Eye (tissue), 1 donor: ENCODE results near the gene NAIF1.
"Not testable (repeated sequence)": the region's sequence is repeated elsewhere in the genome, so short reads cannot be mapped to it uniquely, and the experiment has no call there.

Source experiments
- DNase-seq: peaks from one replicate; pipeline ENCODE4 v3.0.0-alpha.2; 2015

NAIF1 gene

GRCh38 chr9:128066713-128067644 lies at the start of gene NAIF1:
Gene NAIF1, minus strand, starts transcription at chr9:128067320. Its CDS starts 219 bp downstream, at chr9:128067101.
- DNase-seq, result peak; percentile 99

DNA sequence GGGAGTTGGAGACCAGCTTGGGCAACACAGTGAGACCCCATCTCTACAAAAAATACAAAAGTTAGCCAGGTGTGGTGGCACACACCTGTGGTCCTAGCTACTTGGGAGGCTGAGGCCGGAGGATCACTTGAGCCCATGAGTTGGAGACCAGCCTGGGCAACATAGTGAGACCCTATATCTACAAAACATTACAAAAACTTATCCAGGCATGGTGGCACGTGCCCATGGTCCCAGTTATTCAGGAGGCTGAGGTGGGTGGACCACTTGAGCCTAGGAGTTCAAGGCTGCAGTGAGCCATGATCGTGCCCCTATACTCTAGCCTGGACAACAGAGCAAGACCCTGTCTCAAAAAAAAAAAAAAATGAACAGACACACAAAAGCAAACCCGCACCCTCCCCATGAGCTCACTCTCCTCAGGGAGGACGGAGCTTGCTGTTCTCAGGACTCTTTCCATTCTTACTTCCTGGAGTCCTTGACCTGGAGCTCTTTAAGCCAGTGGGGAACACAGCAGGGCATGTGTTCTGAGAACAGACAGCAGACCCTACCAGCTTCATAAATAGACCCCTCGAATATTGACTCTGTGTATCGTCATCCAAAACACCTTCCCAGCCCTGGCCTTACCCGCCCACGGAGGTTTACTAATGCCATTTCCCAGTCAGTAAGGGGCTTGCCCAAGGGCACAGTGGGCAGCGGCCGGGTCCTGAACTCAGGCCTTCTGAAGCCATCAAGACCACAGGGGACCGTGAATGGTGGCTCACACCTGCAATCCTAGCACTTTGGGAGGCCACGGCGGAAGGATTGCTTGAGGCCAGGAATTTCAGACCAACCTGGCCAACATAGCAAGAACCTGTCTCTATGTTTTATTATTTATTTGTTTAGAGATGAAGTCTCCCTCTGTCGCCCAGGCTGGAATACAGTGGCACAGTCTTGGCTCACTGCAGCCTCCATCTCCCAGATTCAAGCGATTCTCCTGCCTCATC lies 49.3 kb upstream of the NAIF1 start:
- no peak for DNase-seq

DNA sequence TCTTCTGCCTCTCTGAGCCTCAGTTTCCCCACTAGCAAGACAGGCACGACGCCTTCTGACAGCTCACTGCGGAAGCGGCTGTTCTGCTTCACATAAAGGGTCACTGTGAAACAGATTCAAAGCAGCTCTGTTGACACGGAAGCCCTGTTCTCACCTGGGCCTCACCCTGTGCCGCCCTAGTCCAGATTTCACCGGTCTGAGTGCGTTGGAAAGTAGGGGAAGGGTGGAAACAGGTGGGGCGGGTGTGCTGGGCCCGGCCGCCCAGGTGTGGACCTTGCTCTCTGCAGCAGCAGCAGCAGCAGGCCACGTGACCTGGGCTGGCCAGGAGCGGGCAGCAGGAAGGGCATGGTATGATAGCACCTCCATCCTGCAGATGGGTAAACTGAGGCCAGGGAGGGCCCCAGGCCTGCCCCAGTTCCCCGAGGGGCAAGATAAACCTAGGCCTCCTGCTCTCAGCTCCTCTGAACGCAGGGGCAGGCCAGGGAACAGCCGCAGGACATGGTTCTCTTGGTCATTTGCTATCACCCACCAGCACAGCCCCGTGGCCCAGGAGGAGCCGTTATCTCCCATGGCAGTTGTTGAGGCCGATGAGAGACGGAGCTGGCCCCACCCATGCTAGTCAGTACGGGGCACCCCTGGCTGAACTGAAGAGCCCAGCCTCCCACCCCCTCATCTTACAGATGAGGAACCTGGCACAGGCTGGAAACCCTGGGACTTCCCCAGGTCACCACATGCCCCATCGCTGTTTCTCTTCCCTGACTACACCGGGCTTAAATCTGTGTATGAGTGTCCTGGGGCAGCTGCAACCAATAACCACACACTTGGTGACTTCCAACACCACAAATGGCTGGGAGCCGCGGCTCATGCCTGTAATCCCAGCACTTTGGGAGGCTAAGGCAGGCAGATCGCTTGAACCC lies 48.3 kb upstream of the NAIF1 start:
- no peak for DNase-seq

GRCh38 chr9:128114326-128115186 lies 47.4 kb upstream of the NAIF1 start:
- no peak for DNase-seq

DNA sequence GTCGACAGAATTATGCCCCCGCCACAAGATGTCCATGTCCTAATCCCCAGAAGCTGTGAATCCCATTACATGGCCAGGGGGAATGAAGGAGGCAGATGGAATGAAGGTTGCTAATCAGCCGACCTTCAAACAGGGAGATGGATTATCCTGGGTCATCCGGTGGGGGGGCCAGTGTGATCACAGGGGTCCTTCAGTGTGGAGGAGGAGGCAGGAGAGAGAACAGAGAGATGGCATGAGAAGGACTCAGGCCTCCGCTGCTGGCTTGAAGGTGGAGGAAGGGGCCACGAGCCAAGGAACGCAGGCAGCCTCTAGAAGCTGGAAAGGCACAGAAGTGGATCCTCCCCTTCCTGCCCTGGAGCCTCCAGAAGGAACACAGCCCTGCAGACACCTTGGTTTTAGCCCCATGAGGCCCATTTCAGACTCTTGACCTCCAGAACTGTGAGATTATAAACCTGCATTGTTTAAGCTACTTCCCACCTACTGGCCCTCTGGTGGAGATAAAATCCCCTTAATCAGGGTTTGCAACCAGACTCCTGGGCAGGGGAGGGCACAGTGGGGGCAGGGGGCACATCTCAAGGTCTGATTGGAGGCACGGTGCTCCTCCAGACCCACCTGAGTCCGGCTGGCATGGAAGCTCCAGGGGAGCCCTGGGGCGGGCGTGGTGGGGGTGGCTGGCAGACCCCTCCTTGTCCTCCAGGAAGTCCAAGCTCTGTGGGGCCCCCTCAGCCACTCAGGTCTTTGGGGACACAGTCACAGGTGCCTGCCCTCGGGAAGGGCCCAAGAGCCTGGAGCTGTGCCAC lies 46.6 kb upstream of the NAIF1 start:
- DNase-seq, result no peak

DNA sequence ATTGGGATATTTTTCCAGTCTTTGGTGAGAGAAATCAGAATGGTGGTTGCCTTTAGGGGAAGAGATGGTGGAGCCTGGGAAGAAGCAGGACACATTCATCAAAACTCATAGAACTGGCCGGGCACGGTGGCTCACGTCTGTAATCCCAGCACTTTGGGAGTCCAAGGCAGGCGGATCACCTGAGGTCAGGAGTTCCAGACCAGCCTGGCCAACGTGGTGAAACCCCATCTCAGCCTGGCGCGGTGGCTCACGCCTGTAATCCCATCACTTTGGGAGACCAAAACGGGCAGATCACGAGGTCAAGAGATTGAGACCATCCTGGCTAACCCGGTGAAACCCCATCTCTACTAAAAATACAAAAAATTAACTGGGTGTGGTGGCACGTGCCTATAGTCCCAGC lies 44.6 kb upstream of the NAIF1 start:
- DNase-seq, result not testable (repeated sequence)

DNA sequence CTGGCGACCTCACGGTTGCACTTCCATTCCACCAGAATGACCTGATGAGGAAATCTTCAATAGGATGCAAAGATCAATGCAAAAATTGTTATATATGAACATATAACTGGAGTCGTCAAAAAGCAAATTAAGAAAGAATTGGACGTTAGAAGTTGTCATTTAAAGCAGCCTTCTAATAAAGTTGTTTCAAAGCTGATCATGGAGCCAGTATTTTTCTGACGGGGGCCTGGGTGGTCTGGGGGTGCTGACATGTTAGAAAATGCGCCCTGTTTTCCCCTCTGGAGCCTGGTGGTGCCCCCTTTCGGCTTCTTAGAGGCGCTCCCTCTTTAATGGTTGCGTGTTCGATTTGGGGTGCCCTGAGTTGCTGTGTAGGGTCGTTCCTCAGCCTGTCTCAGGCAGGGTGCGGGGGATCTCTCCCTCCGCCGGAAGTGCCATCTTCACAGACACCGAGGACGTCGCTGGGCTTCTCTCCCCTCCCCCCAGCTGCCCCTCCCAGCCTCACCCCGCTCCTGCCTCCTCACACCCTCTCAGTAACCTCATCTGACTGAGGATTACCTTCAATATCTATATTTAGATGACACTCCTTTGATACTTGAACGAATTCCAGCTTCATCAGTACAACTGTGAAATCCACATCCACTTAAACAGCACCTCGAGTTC lies 42.1 kb upstream of the NAIF1 start:
- DNase-seq, result no peak

DNA sequence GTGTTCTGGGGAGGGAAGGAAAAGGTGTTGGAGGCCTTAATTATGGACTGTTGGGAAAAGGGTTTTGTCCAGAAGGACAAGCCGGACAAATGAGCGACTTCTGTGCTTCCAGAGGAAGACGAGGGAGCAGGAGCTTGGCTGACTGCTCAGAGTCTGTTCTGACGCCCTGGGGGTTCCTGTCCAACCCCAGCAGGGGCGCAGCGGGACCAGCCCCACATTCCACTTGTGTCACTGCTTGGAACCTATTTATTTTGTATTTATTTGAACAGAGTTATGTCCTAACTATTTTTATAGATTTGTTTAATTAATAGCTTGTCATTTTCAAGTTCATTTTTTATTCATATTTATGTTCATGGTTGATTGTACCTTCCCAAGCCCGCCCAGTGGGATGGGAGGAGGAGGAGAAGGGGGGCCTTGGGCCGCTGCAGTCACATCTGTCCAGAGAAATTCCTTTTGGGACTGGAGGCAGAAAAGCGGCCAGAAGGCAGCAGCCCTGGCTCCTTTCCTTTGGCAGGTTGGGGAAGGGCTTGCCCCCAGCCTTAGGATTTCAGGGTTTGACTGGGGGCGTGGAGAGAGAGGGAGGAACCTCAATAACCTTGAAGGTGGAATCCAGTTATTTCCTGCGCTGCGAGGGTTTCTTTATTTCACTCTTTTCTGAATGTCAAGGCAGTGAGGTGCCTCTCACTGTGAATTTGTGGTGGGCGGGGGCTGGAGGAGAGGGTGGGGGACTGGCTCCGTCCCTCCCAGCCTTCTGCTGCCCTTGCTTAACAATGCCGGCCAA lies 41.3 kb upstream of the NAIF1 start:
- DNase-seq, result no peak

DNA sequence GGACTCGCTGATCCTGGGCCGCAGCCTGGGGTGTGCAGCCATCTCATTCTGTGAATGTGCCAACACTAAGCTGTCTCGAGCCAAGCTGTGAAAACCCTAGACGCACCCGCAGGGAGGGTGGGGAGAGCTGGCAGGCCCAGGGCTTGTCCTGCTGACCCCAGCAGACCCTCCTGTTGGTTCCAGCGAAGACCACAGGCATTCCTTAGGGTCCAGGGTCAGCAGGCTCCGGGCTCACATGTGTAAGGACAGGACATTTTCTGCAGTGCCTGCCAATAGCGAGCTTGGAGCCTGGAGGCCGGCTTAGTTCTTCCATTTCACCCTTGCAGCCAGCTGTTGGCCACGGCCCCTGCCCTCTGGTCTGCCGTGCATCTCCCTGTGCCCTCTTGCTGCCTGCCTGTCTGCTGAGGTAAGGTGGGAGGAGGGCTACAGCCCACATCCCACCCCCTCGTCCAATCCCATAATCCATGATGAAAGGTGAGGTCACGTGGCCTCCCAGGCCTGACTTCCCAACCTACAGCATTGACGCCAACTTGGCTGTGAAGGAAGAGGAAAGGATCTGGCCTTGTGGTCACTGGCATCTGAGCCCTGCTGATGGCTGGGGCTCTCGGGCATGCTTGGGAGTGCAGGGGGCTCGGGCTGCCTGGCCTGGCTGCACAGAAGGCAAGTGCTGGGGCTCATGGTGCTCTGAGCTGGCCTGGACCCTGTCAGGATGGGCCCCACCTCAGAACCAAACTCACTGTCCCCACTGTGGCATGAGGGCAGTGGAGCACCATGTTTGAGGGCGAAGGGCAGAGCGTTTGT lies 40.5 kb upstream of the NAIF1 start:
- no peak for DNase-seq

DNA sequence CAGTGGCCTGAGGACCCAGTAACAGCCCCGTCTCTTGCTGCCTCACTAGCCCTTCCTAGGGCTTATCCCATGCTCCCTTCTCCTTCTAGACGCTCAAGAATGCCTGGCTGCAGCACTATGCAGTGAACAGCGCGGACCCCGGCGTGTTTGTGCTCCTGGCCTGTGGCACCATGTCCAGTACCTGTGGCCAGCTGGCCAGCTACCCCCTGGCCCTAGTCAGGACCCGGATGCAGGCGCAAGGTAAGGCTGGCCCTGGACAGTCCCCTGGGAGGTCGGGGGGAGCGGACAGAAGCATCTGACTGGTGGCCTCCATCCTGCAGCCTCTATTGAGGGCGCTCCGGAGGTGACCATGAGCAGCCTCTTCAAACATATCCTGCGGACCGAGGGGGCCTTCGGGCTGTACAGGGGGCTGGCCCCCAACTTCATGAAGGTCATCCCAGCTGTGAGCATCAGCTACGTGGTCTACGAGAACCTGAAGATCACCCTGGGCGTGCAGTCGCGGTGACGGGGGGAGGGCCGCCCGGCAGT lies 39.9 kb upstream of the NAIF1 start:
- DNase-seq, result no peak

DNA sequence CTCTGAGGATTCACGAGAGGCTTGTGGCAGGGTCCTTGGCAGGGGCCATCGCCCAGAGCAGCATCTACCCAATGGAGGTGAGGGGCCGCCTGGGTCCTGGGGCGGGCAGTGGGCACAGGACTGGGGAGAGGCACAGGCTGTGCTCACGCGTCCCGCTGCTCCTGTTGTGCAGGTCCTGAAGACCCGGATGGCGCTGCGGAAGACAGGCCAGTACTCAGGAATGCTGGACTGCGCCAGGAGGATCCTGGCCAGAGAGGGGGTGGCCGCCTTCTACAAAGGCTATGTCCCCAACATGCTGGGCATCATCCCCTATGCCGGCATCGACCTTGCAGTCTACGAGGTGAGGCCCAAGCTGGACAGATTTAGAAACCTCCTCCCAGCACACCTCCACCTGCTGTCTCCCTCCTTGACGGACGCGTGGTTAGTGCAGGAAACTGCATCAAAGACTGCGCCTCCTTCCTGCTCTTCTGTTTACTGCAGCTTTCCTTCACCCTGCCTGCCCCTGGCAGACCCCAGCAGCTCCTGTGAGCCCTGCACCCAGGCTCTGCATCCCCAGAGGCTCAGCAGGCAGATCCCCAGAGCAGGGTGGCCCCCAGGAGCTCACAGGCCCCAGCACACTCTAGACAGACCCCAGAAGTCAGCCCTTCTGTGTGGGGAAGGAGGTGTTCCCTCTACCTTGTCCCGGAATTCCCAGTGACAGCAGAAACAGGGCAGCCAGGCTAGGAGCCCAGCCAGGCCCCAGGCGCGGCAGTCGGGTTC lies 39.2 kb upstream of the NAIF1 start:
- no peak for DNase-seq

DNA sequence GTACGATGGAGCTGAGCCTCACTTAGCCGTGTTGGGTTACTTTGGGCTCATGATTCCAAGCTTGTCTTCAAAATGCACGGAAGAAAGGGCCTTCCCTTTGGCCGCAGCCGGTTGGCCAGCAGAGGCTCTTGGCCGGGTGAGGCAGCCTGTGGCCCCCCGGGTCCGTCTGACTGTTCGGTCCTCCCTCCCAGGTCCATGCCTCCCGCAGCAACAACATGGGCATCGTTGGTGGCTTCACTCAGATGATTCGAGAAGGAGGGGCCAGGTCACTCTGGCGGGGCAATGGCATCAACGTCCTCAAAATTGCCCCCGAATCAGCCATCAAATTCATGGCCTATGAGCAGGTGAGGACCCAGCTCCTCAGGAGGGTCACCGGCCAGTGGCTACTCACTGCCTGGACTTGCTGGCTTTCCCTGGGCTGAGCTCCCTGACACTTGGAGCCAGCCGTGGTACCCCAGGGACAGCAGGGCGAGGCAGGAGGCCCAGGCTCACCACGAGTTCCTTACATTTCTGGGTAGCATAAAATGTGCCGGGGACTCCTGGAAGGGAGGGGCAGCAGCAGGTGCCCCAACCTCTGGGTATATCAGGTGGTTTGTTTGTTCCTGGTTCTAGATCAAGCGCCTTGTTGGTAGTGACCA lies 38.5 kb upstream of the NAIF1 start:
- DNase-seq, result no peak

DNA sequence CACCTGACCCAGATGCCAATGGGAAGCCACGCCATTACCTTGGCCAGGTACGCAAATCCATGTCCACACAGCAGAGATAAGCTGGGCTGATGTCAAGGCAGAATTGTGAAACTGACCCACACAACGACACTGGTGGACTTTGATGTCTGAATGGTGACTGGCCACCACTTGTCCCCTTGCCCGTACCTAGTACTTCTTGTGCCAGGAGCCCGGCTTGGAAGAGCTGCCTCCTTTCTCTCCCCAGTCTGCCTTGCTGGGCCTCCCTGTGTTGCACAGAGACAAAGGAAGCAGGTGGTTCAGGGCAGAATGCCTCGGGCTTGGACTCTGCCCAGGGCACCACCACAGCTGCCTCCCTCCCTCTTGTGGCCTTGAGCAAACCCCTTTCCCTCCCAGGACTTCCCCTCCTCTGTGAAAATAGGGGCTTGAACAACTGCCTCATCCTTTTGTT lies 37.1 kb upstream of the NAIF1 start:
- DNase-seq, result peak; percentile 54

DNA sequence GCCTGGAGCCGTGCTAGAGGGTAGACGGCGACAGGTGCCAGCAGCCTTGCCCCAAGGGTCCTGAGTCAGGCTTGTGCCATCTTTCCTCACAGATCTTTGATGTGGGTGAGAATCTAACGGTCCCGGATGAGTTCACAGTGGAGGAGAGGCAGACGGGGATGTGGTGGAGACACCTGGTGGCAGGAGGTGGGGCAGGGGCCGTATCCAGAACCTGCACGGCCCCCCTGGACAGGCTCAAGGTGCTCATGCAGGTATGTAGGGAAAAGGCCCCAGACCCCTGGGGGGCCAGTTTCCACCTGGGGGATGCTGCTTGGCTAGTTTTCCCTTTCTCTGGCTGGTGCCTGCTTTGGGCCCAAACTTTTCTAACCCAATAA lies 36.5 kb upstream of the NAIF1 start:
- DNase-seq, result no peak

- DNase-seq, result peak; percentile 58
Measured at GRCh38 chr9:128102861-128103588, 35.9 kb upstream of the NAIF1 start.

DNA sequence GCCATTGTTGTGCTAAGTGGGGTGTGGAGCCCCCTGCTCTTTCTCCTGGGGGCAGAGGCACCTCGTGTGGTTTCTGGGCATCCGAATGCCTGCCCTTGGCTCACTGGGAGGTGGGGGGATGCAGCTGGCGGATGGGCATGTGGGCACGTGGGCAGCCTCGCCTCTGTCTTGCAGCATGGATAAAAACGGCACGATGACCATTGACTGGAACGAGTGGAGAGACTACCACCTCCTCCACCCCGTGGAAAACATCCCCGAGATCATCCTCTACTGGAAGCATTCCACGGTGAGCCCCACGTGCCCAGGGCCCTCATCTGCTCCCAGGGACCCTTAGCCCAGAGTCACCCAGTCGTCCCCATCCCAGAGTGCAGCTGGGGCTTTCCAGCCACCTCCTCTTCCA lies 35.1 kb upstream of the NAIF1 start:
- no peak for DNase-seq
